PFSK-1 (cell line): ENCODE data around the gene NARS2.

ENCODE experiments used
- FOXP2 ChIP-seq: optimal IDR thresholded peaks from 2 replicates; pipeline ENCODE3; 2011; ENCODE audit warnings: borderline replicate concordance, control low read depth, inconsistent platforms; ENCODE audit not compliant: insufficient read depth; ENCODE audit errors: extremely low read length, extremely low read depth
- POLR2AphosphoS5 ChIP-seq: IDR thresholded peaks from 2 replicates; pipeline ENCODE4 v1.6.1; 2012; ENCODE audit warnings: low read depth, mild to moderate bottlenecking, control low read depth, low read length, moderate library complexity
- SIN3A ChIP-seq: IDR thresholded peaks from 2 replicates; pipeline ENCODE4 v1.6.1; 2012; ENCODE audit warnings: mild to moderate bottlenecking, low read length, moderate library complexity, borderline replicate concordance; ENCODE audit not compliant: insufficient read depth
- TAF1 ChIP-seq: IDR thresholded peaks from 2 replicates; pipeline ENCODE4 v1.6.1; 2012; ENCODE audit warnings: low read length, control low read depth, borderline replicate concordance; ENCODE audit not compliant: insufficient read depth
- TF ChIP-seq, protein P1 (sequence below), 2 experiments: IDR thresholded peaks; 2 replicates each; pipeline versions ENCODE4 v1.6.1 to v1.8.0; 2011 to 2012; ENCODE audit warnings: low read depth in 2 of 2, low read length in 2 of 2, control low read depth in 1 of 2, inconsistent platforms in 1 of 2, mild to moderate bottlenecking in 1 of 2, moderate library complexity in 1 of 2; ENCODE audit not compliant: insufficient read depth in 1 of 2

DNA sequence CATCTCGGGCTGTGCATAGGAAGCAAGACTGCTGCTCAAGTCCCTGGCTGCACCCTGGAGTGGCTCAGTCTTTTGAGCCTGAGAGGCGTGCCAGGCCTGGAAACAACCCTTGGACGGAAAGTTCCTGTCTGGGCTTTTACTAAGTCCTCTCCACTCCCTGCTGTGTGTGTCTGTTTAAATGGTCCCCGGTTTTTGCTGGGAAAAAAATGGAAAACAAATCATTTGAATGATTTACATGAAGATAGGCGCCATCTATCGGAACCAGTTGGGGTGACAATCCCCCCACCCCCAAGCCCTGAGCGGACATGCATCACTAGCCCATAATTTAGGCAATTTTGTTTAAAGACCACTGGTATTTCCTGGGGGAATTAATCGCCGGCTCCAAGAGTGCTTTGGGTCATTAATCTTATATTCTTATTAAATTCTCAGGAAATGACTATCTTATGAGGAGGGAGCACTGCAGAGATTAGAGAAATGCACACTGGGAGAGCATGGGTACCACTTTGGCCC is 154.4 kb downstream of the NARS2 start:
- TF ChIP-seq POLR2AphosphoS5, result no peak
- TF ChIP-seq, protein P1, sequence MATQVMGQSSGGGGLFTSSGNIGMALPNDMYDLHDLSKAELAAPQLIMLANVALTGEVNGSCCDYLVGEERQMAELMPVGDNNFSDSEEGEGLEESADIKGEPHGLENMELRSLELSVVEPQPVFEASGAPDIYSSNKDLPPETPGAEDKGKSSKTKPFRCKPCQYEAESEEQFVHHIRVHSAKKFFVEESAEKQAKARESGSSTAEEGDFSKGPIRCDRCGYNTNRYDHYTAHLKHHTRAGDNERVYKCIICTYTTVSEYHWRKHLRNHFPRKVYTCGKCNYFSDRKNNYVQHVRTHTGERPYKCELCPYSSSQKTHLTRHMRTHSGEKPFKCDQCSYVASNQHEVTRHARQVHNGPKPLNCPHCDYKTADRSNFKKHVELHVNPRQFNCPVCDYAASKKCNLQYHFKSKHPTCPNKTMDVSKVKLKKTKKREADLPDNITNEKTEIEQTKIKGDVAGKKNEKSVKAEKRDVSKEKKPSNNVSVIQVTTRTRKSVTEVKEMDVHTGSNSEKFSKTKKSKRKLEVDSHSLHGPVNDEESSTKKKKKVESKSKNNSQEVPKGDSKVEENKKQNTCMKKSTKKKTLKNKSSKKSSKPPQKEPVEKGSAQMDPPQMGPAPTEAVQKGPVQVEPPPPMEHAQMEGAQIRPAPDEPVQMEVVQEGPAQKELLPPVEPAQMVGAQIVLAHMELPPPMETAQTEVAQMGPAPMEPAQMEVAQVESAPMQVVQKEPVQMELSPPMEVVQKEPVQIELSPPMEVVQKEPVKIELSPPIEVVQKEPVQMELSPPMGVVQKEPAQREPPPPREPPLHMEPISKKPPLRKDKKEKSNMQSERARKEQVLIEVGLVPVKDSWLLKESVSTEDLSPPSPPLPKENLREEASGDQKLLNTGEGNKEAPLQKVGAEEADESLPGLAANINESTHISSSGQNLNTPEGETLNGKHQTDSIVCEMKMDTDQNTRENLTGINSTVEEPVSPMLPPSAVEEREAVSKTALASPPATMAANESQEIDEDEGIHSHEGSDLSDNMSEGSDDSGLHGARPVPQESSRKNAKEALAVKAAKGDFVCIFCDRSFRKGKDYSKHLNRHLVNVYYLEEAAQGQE (IDR thresholded peaks at IDR 0.05; ENCODE audit: insufficient read depth in 1 of 2, low read depth in 2 of 2, low read length in 2 of 2), result no peak
- no peak for TF ChIP-seq TAF1
- TF ChIP-seq SIN3A, result no peak
- no peak for TF ChIP-seq FOXP2
